HepG2 (cell line): ENCODE results near the gene FAM53B. TPM values are rescaled to one million over a fixed set of nuclear protein-coding genes. Genes with fewer than 3 reads are reported as not detected.

Source experiments
- CREM ChIP-seq, 2 experiments: sonication (generic) in 1 of 2; formaldehyde crosslinking in 1 of 2; IDR thresholded peaks; 2 replicates each; pipeline versions ENCODE4 v1.4.0 to v1.6.1; 2016 to 2020; ENCODE audit warnings: antibody characterized with exemption in 1 of 2, mild to moderate bottlenecking in 1 of 2, missing genetic modification reagents in 1 of 2
- HDAC2 ChIP-seq: sonication (generic); formaldehyde crosslinking; IDR thresholded peaks from 2 replicates; pipeline ENCODE4 v1.4.0; 2020; ENCODE audit warnings: missing genetic modification reagents
- KLF12 ChIP-seq: sonication (generic); formaldehyde crosslinking; IDR thresholded peaks from 2 replicates; pipeline ENCODE4 v1.4.0; 2020; ENCODE audit warnings: missing genetic modification reagents, borderline replicate concordance
- NBN ChIP-seq: fragments of 450-650 bp; conservative IDR thresholded peaks from 2 replicates; pipeline ENCODE4 v1.6.1; 2017
- NCOA5 ChIP-seq: sonication (generic); formaldehyde crosslinking; IDR thresholded peaks from 2 replicates; pipeline ENCODE4 v1.4.0; 2020; ENCODE audit warnings: missing genetic modification reagents
- NRL ChIP-seq: sonication (generic); formaldehyde crosslinking; IDR thresholded peaks from 2 replicates; pipeline ENCODE4 v1.5.0; 2020; ENCODE audit warnings: missing genetic modification reagents, mild to moderate bottlenecking, moderate library complexity, borderline replicate concordance
- PCBP2 ChIP-seq: fragments of 200-400 bp; formaldehyde crosslinking; optimal IDR thresholded peaks from 2 replicates; pipeline ENCODE3; 2018; ENCODE audit warnings: low read length, low read depth; ENCODE audit not compliant: poor library complexity, severe bottlenecking
- SNAPC2 ChIP-seq: sonication (generic); formaldehyde crosslinking; IDR thresholded peaks from 2 replicates; pipeline ENCODE4 v1.8.1; 2022; ENCODE audit warnings: mild to moderate bottlenecking, missing genetic modification reagents
- ZNF138 ChIP-seq: sonication (generic); formaldehyde crosslinking; IDR thresholded peaks from 2 replicates; pipeline ENCODE4 v1.5.0; 2020; ENCODE audit warnings: mild to moderate bottlenecking, low read depth, missing genetic modification reagents
- ZNF281 ChIP-seq: sonication (generic); formaldehyde crosslinking; IDR thresholded peaks from 2 replicates; pipeline ENCODE4 v1.4.0; 2020; ENCODE audit warnings: missing genetic modification reagents, borderline replicate concordance
- ZNF792 ChIP-seq: IDR thresholded peaks from 2 replicates; pipeline ENCODE4 v1.6.1; 2016
- ZSCAN30 ChIP-seq: sonication (generic); formaldehyde crosslinking; IDR thresholded peaks from 2 replicates; pipeline ENCODE4 v1.5.0; 2020; ENCODE audit warnings: mild to moderate bottlenecking, missing genetic modification reagents
- polyA plus RNA-seq, 8 experiments: library from polyadenylated mRNA; depleted of rRNA in 3 of 8; stranded (reverse) in 7 of 8; unstranded in 1 of 8; fragments of >200 nt; fragmentation: Illumina TruSeq in 4 of 8; extraction: Trizol in 4 of 8; gene quantifications; 2 replicates each; pipeline versions ENCODE4 v1.2.1 to v1.2.3, GENCODE V29; 2011 to 2016; ENCODE audit warnings: low read depth in 4 of 8, missing spikeins in 1 of 8, mixed read lengths in 1 of 8; ENCODE audit not compliant: insufficient read depth in 1 of 8
- total RNA-seq, 5 experiments: library from RNA; depleted of rRNA; stranded (reverse); fragments of >200 nt; fragmentation: Illumina TruSeq; extraction: Trizol; gene quantifications; 2 replicates each; pipeline ENCODE4 v1.2.3, GENCODE V29; 2016; ENCODE audit warnings: low read depth in 1 of 5
- TF ChIP-seq, protein P1 (sequence below), 2 experiments: sonication (generic) in 1 of 2; formaldehyde crosslinking in 1 of 2; IDR thresholded peaks; 2 replicates each; pipeline versions ENCODE4 v1.4.0 to v1.6.1; 2016 to 2020; ENCODE audit warnings: borderline replicate concordance in 1 of 2, low read depth in 1 of 2, mild to moderate bottlenecking in 1 of 2, missing genetic modification reagents in 1 of 2
- TF ChIP-seq, protein P2 (sequence below): sonication (generic); formaldehyde crosslinking; IDR thresholded peaks from 2 replicates; pipeline ENCODE4 v1.4.0; 2020; ENCODE audit warnings: missing genetic modification reagents
- TF ChIP-seq, protein P3 (sequence below): sonication (generic); formaldehyde crosslinking; IDR thresholded peaks from 2 replicates; pipeline ENCODE4 v1.5.1; 2020; ENCODE audit warnings: mild to moderate bottlenecking, moderate library complexity, missing genetic modification reagents
- TF ChIP-seq, protein P4 (sequence below): IDR thresholded peaks from 2 replicates; pipeline ENCODE4 v1.6.1; 2018; ENCODE audit warnings: missing genetic modification reagents, mild to moderate bottlenecking, missing compliant biosample characterization

The FAM53B gene
- total and polyA plus RNA-seq, 2 of the 13 experiments (the other 11 are each of a cell fraction or from before 2014, with no cell fraction given) = 6.4 to 19.3 TPM

DNA sequence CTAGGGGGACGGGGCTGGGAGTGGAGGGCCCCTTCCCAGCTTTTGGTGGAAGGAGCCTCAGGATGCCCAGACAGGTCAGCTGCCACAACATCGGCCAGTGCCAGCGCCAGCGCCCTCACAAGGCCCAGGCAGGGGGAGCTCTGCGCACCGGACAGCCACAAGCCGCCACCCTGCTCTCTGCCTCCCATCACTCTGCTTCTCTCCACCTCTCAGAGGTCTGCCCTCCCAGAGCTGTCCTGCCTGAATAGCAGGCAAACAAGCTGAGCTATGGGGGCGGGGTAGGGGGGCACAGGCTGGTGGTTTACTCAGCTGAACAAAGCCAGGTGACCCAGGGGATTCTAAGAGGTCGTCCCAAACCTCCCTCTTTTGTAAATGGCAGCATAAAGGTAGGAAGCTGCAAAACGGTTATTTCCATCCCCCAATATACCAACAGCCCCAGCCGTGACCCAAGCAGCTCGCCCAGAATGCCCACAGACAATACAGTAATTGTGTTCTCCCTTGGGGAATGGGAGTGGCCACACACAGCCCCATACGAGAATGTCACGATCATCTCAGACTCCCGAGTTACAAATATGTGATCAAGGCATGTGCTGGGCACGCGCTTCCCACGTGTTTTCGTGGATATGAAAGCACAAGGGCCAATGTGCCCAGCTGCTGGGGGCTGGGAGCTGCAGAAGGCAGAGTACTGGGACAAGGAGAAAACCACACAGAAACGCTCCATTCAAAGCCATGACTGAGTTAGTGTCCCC, 19.7 kb downstream of the FAM53B start (continued):
- no peak for TF ChIP-seq ZNF792 (CRISPR knock-in tag)
- TF ChIP-seq HDAC2 (CRISPR knock-in tag) = no peak
- no peak for TF ChIP-seq NCOA5
- peak; percentile 74; the same call in 1 of the 2 replicates for TF ChIP-seq ZNF281 (CRISPR knock-in tag)
- TF ChIP-seq, protein P1, sequence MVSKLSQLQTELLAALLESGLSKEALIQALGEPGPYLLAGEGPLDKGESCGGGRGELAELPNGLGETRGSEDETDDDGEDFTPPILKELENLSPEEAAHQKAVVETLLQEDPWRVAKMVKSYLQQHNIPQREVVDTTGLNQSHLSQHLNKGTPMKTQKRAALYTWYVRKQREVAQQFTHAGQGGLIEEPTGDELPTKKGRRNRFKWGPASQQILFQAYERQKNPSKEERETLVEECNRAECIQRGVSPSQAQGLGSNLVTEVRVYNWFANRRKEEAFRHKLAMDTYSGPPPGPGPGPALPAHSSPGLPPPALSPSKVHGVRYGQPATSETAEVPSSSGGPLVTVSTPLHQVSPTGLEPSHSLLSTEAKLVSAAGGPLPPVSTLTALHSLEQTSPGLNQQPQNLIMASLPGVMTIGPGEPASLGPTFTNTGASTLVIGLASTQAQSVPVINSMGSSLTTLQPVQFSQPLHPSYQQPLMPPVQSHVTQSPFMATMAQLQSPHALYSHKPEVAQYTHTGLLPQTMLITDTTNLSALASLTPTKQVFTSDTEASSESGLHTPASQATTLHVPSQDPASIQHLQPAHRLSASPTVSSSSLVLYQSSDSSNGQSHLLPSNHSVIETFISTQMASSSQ (IDR thresholded peaks at IDR 0.05; ENCODE audit: low read depth) = no peak
- TF ChIP-seq, protein P1 (CRISPR knock-in tag; IDR thresholded peaks at IDR 0.05; ENCODE audit: borderline replicate concordance) = 0 out of 2 replicates have a peak, but pooled peaks have one; percentile 23
- TF ChIP-seq, protein P2, sequence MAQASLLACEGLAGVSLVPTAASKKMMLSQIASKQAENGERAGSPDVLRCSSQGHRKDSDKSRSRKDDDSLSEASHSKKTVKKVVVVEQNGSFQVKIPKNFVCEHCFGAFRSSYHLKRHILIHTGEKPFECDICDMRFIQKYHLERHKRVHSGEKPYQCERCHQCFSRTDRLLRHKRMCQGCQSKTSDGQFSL = no peak
- TF ChIP-seq PCBP2 = no peak
- TF ChIP-seq NRL (CRISPR knock-in tag) = no peak
- TF ChIP-seq, protein P3, sequence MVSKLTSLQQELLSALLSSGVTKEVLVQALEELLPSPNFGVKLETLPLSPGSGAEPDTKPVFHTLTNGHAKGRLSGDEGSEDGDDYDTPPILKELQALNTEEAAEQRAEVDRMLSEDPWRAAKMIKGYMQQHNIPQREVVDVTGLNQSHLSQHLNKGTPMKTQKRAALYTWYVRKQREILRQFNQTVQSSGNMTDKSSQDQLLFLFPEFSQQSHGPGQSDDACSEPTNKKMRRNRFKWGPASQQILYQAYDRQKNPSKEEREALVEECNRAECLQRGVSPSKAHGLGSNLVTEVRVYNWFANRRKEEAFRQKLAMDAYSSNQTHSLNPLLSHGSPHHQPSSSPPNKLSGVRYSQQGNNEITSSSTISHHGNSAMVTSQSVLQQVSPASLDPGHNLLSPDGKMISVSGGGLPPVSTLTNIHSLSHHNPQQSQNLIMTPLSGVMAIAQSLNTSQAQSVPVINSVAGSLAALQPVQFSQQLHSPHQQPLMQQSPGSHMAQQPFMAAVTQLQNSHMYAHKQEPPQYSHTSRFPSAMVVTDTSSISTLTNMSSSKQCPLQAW (CRISPR knock-in tag) = no peak
- TF ChIP-seq ZSCAN30 (CRISPR knock-in tag) = no peak
- TF ChIP-seq ZNF138 (CRISPR knock-in tag) = no peak
- TF ChIP-seq CREM (IDR thresholded peaks at IDR 0.05) = no peak
- no peak for TF ChIP-seq CREM (CRISPR knock-in tag; IDR thresholded peaks at IDR 0.05)
- TF ChIP-seq NBN = no peak
- TF ChIP-seq SNAPC2 (CRISPR knock-in tag) = 0 out of 2 replicates have a peak, but pooled peaks have one; percentile 38
- TF ChIP-seq, protein P4, sequence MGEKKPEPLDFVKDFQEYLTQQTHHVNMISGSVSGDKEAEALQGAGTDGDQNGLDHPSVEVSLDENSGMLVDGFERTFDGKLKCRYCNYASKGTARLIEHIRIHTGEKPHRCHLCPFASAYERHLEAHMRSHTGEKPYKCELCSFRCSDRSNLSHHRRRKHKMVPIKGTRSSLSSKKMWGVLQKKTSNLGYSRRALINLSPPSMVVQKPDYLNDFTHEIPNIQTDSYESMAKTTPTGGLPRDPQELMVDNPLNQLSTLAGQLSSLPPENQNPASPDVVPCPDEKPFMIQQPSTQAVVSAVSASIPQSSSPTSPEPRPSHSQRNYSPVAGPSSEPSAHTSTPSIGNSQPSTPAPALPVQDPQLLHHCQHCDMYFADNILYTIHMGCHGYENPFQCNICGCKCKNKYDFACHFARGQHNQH (CRISPR knock-in tag) = 0 out of 2 replicates have a peak, but pooled peaks have one; percentile 44
- no peak for TF ChIP-seq KLF12 (CRISPR knock-in tag)
